HepG2 (cell line): Measurements from ENCODE around the gene ACAD8. TPM values are rescaled to one million over a fixed set of nuclear protein-coding genes. Genes with fewer than 3 reads are reported as not detected.

Experiments used
- ARID5B ChIP-seq: IDR thresholded peaks from 2 replicates; pipeline ENCODE4 v1.4.0; 2020; ENCODE audit warnings: mild to moderate bottlenecking, missing genetic modification reagents
- ETV5 ChIP-seq: IDR thresholded peaks from 2 replicates; pipeline ENCODE4 v1.6.1; 2018; ENCODE audit warnings: missing biosample characterization, missing genetic modification reagents, inconsistent platforms, borderline replicate concordance
- FOXJ3 ChIP-seq: sonication (generic); formaldehyde crosslinking; IDR thresholded peaks from 2 replicates; pipeline ENCODE4 v1.4.0; 2020; ENCODE audit warnings: missing genetic modification reagents, mild to moderate bottlenecking, borderline replicate concordance
- MAZ ChIP-seq, 2 experiments: sonication (generic) in 1 of 2; formaldehyde crosslinking in 1 of 2; IDR thresholded peaks; 2 replicates each; pipeline versions ENCODE4 v1.5.0 to v1.6.1; 2012 to 2020; ENCODE audit warnings: low read depth in 2 of 2, mild to moderate bottlenecking in 2 of 2, borderline replicate concordance in 1 of 2, improper control_type of control experiment in 1 of 2, low read length in 1 of 2, missing genetic modification reagents in 1 of 2, moderate library complexity in 1 of 2
- NR1H2 ChIP-seq: sonication (generic); formaldehyde crosslinking; IDR thresholded peaks from 2 replicates; pipeline ENCODE4 v1.8.1; 2022; ENCODE audit warnings: low read depth, missing genetic modification reagents, borderline replicate concordance
- SMAD1 ChIP-seq: sonication (generic); formaldehyde crosslinking; IDR thresholded peaks from 2 replicates; pipeline ENCODE4 v1.4.0; 2020; ENCODE audit warnings: missing genetic modification reagents, low read depth, mild to moderate bottlenecking, borderline replicate concordance
- ZFP41 ChIP-seq: sonication (generic); formaldehyde crosslinking; IDR thresholded peaks from 2 replicates; pipeline ENCODE4 v1.4.0; 2020; ENCODE audit warnings: mild to moderate bottlenecking, missing genetic modification reagents, borderline replicate concordance
- ZNF318 ChIP-seq: sonication (generic); formaldehyde crosslinking; IDR thresholded peaks from 2 replicates; pipeline ENCODE4 v1.4.0; 2020; ENCODE audit warnings: mild to moderate bottlenecking, missing genetic modification reagents
- ZNF367 ChIP-seq: sonication (generic); formaldehyde crosslinking; IDR thresholded peaks from 2 replicates; pipeline ENCODE4 v1.4.0; 2020; ENCODE audit warnings: missing genetic modification reagents, borderline replicate concordance
- ZNF740 ChIP-seq: sonication (generic); formaldehyde crosslinking; IDR thresholded peaks from 2 replicates; pipeline ENCODE4 v1.4.0; 2020; ENCODE audit warnings: missing genetic modification reagents
- polyA plus RNA-seq, 8 experiments: library from polyadenylated mRNA; depleted of rRNA in 3 of 8; stranded (reverse) in 7 of 8; unstranded in 1 of 8; fragments of >200 nt; fragmentation: Illumina TruSeq in 4 of 8; extraction: Trizol in 4 of 8; gene quantifications; 2 replicates each; pipeline versions ENCODE4 v1.2.1 to v1.2.3, GENCODE V29; 2011 to 2016; ENCODE audit warnings: low read depth in 4 of 8, missing spikeins in 1 of 8, mixed read lengths in 1 of 8; ENCODE audit not compliant: insufficient read depth in 1 of 8
- total RNA-seq, 5 experiments: library from RNA; depleted of rRNA; stranded (reverse); fragments of >200 nt; fragmentation: Illumina TruSeq; extraction: Trizol; gene quantifications; 2 replicates each; pipeline ENCODE4 v1.2.3, GENCODE V29; 2016; ENCODE audit warnings: low read depth in 1 of 5
- TF ChIP-seq, protein P1 (sequence below): sonication (generic); formaldehyde crosslinking; IDR thresholded peaks from 2 replicates; pipeline ENCODE4 v1.5.0; 2020; ENCODE audit warnings: mild to moderate bottlenecking, missing genetic modification reagents
- TF ChIP-seq, protein P2 (sequence below): IDR thresholded peaks from 2 replicates; pipeline ENCODE4 v1.6.1; 2012; ENCODE audit warnings: inconsistent platforms

ACAD8 gene
- total and polyA plus RNA-seq, 2 of the 13 experiments (the other 11 are each of a cell fraction or from before 2014, with no cell fraction given): 13.5 to 20.3 TPM

- TF ChIP-seq ZNF318 (CRISPR knock-in tag): no peak
- no peak for TF ChIP-seq ZFP41
- 0 out of 2 replicates have a peak, but pooled peaks have one; percentile 64 for TF ChIP-seq FOXJ3
- TF ChIP-seq ARID5B: peak; percentile 47; the same call in 1 of the 2 replicates
- TF ChIP-seq ETV5: peak; percentile 49; the same call in 1 of the 2 replicates
- TF ChIP-seq, protein P1, sequence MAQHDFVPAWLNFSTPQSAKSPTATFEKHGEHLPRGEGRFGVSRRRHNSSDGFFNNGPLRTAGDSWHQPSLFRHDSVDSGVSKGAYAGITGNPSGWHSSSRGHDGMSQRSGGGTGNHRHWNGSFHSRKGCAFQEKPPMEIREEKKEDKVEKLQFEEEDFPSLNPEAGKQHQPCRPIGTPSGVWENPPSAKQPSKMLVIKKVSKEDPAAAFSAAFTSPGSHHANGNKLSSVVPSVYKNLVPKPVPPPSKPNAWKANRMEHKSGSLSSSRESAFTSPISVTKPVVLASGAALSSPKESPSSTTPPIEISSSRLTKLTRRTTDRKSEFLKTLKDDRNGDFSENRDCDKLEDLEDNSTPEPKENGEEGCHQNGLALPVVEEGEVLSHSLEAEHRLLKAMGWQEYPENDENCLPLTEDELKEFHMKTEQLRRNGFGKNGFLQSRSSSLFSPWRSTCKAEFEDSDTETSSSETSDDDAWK (CRISPR knock-in tag): no peak
- no peak for TF ChIP-seq ZNF740 (CRISPR knock-in tag)
- TF ChIP-seq ZNF367 (CRISPR knock-in tag): peak; percentile 47; the same call in 1 of the 2 replicates
- TF ChIP-seq SMAD1 (CRISPR knock-in tag): no peak
- 0 out of 2 replicates have a peak, but pooled peaks have one; percentile 48 for TF ChIP-seq MAZ (IDR thresholded peaks at IDR 0.05; ENCODE audit: borderline replicate concordance, low read depth, low read length)
- TF ChIP-seq MAZ (CRISPR knock-in tag; IDR thresholded peaks at IDR 0.05; ENCODE audit: low read depth): peak; percentile 95
- TF ChIP-seq NR1H2 (CRISPR knock-in tag): peak; percentile 41; the same call in 1 of the 2 replicates
- TF ChIP-seq, protein P2, sequence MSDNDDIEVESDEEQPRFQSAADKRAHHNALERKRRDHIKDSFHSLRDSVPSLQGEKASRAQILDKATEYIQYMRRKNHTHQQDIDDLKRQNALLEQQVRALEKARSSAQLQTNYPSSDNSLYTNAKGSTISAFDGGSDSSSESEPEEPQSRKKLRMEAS: peak; percentile 77
Measured at GRCh38 chr11:134223836-134224709, 29.3 kb upstream of the ACAD8 start, which contains the start of the genes NCAPD3 and VPS26B (continued).
